Measurements from ENCODE around the gene LCP1. TPM values are rescaled to one million over a fixed set of nuclear protein-coding genes. Genes with fewer than 3 reads are reported as not detected.

LCP1 gene
- total and polyA plus RNA-seq, 5 donors from 2014 or later, result 516 to 1,155 (median 1,019) TPM

- no peaks in the 10 kb centered on the region for H3K36me3 Mint-ChIP-seq
- peaks cover 17 to 27% (median 20%) of the 10 kb centered on the region in 4 donors for H3K4me1 Mint-ChIP-seq
- DNase-seq (no peak), ATAC-seq (ENCODE audit: low read depth in 2 of 2) (no peak)
- no peaks in the 10 kb centered on the region for H3K36me3 ChIP-seq (ENCODE audit: control insufficient read depth, insufficient read depth, low read length)
- H3K27me3 Mint-ChIP-seq, result no peaks in the 10 kb centered on the region
- peaks cover 0 to 2% (median 0%) of the 10 kb centered on the region in 7 donors for H3K9me3 Mint-ChIP-seq
- peaks cover 19% of the 10 kb centered on the region for H3K4me1 ChIP-seq (ENCODE audit: control insufficient read depth, insufficient read depth, low read length, poor library complexity, severe bottlenecking)
- H3K9me3 ChIP-seq (ENCODE audit: control insufficient read depth in 2 of 2, low read length in 2 of 2), result no peaks in the 10 kb centered on the region
- no peaks in the 10 kb centered on the region for H3K27me3 ChIP-seq (ENCODE audit: control insufficient read depth, insufficient read depth, low read length)
- no peak overlapping the region for H3K4me3 ChIP-seq (ENCODE audit: low read depth, low read length)
- no peak overlapping the region for H3K4me3 Mint-ChIP-seq
- H3K27ac Mint-ChIP-seq, result no peak overlapping the region
- H3K27ac ChIP-seq (ENCODE audit: insufficient read depth, low read length, poor library complexity, severe bottlenecking), result no peak overlapping the region
These were observed 15.5 kb upstream of the LCP1 start for GRCh38 chr13:46197299-46198048.

- Mint-ChIP-seq H3K36me3 (no peaks in the 10 kb centered on the region), H3K27me3 (no peaks in the 10 kb centered on the region), H3K4me3 (no peak overlapping the region), H3K4me1 (peaks cover 5 to 12% (median 5%) of the 10 kb centered on the region in 4 donors), H3K9me3 (peaks cover 0 to 2% (median 0%) of the 10 kb centered on the region in 7 donors), H3K27ac (peak overlapping the region in 2 of 3 donors; percentile 33 to 41)
- H3K9me3 ChIP-seq (ENCODE audit: control insufficient read depth in 2 of 2, low read length in 2 of 2), result no peaks in the 10 kb centered on the region
- DNase-seq, result no peak
- no peak for ATAC-seq (ENCODE audit: low read depth in 2 of 2)
- H3K4me3 ChIP-seq (ENCODE audit: low read depth, low read length), result no peak overlapping the region
- H3K36me3 ChIP-seq (ENCODE audit: control insufficient read depth, insufficient read depth, low read length), result no peaks in the 10 kb centered on the region
- no peaks in the 10 kb centered on the region for H3K27me3 ChIP-seq (ENCODE audit: control insufficient read depth, insufficient read depth, low read length)
- H3K4me1 ChIP-seq (ENCODE audit: control insufficient read depth, insufficient read depth, low read length, poor library complexity, severe bottlenecking), result peaks cover 3% of the 10 kb centered on the region
- no peak overlapping the region for H3K27ac ChIP-seq (ENCODE audit: insufficient read depth, low read length, poor library complexity, severe bottlenecking)
These were observed 13.0 kb upstream of the LCP1 start for GRCh38 chr13:46195016-46195415.

DNA sequence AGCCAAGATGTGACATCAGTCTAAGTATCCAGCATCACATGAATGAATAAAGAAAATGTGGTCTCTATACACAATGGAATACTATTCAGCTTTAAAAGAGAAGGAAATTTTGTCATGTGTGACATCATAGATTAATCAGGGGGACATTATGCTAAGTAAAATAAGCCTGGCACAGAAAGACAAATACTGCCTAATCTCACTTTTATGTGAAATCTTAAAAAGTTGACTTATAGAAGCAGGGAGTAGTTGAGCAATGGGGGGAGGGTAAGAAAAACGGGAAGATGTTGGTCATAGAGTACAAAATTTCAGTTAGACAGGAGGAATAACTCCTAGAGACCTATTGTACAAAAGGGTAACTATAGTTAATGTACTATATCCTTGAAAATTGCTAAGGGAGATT is 10.4 kb upstream of the LCP1 start:
- DNase-seq (no peak), ATAC-seq (ENCODE audit: low read depth in 2 of 2) (no peak)
- H3K27me3 ChIP-seq (ENCODE audit: control insufficient read depth, insufficient read depth, low read length), result no peaks in the 10 kb centered on the region
- Mint-ChIP-seq H3K4me3 (no peak overlapping the region), H3K9me3 (no peaks in the 10 kb centered on the region), H3K27me3 (no peaks in the 10 kb centered on the region), H3K27ac (no peak overlapping the region), H3K36me3 (no peaks in the 10 kb centered on the region), H3K4me1 (peaks cover 0 to 4% (median under 1%) of the 10 kb centered on the region in 4 donors)
- no peak overlapping the region for H3K27ac ChIP-seq (ENCODE audit: insufficient read depth, low read length, poor library complexity, severe bottlenecking)
- no peaks in the 10 kb centered on the region for H3K4me1 ChIP-seq (ENCODE audit: control insufficient read depth, insufficient read depth, low read length, poor library complexity, severe bottlenecking)
- H3K36me3 ChIP-seq (ENCODE audit: control insufficient read depth, insufficient read depth, low read length), result no peaks in the 10 kb centered on the region
- H3K9me3 ChIP-seq (ENCODE audit: control insufficient read depth in 2 of 2, low read length in 2 of 2), result no peaks in the 10 kb centered on the region
- H3K4me3 ChIP-seq (ENCODE audit: low read depth, low read length), result no peak overlapping the region

DNA sequence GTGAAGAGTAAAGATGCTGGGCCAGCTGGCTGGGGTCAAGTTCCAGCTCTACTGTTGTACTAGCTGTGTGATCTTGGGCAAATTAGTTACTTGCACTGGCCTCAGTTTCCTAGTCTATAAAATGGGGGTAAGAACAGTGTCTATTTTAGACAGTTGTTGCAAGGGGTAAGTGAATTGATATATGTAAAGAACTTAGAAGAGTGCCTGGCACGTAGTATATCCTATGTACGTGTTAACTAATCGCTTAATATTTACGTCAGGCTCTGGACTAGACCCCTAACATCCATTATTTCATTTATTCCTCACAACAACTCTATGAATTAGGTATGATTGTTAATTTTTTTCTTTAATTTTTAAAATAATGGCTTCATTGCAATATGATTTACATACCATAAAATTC is 3.7 kb upstream of the LCP1 start:
- H3K9me3 Mint-ChIP-seq, result no peaks in the 10 kb centered on the region
- peaks cover 18 to 37% (median 33%) of the 10 kb centered on the region in 4 donors for H3K4me1 Mint-ChIP-seq
- peak overlapping the region; percentile 94 for H3K27ac ChIP-seq (ENCODE audit: insufficient read depth, low read length, poor library complexity, severe bottlenecking)
- H3K27me3 ChIP-seq (ENCODE audit: control insufficient read depth, insufficient read depth, low read length), result no peaks in the 10 kb centered on the region
- H3K36me3 ChIP-seq (ENCODE audit: control insufficient read depth, insufficient read depth, low read length), result no peaks in the 10 kb centered on the region
- H3K4me3 Mint-ChIP-seq, result peak overlapping the region in 1 of 4 donors; percentile 95
- H3K27me3 Mint-ChIP-seq, result no peaks in the 10 kb centered on the region
- DNase-seq, result no peak
- no peaks in the 10 kb centered on the region for H3K36me3 Mint-ChIP-seq
- peaks cover 35% of the 10 kb centered on the region for H3K4me1 ChIP-seq (ENCODE audit: control insufficient read depth, insufficient read depth, low read length, poor library complexity, severe bottlenecking)
- peak overlapping the region; percentile 95 to 98 (median 96) for H3K27ac Mint-ChIP-seq
- H3K9me3 ChIP-seq (ENCODE audit: control insufficient read depth in 2 of 2, low read length in 2 of 2), result no peaks in the 10 kb centered on the region
- no peak for ATAC-seq (ENCODE audit: low read depth in 2 of 2)
- H3K4me3 ChIP-seq (ENCODE audit: low read depth, low read length), result no peak overlapping the region

DNA sequence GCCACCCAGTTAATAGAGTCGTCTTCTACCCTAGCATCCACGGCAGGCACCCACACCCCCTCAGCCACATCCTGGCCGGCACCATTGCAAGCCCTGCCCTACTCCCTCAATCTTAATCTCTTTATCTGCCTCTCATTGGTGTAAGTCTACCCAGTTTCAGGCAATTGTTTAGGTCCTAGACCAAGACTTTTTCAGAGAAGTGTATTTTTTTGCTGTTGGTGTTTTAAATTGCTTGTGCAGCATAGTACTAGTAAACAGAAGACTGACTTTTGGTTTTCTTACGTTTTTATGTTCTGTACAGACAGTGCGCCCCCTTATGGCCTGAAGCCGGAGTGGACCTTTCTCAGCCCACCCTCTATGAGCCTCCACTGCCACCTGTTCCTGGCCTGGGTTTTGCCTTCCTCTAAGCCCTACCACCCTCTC is 2.3 kb upstream of the LCP1 start:
- Mint-ChIP-seq H3K27ac (peak overlapping the region; percentile 95 to 99 (median 98)), H3K4me1 (peaks cover 18 to 43% (median 38%) of the 10 kb centered on the region in 4 donors), H3K36me3 (no peaks in the 10 kb centered on the region), H3K4me3 (peak overlapping the region; percentile 81 to 98 (median 96)), H3K27me3 (no peaks in the 10 kb centered on the region), H3K9me3 (peaks cover 0 to 3% (median 0%) of the 10 kb centered on the region in 7 donors)
- Histone ChIP-seq H3K4me3 (ENCODE audit: low read depth, low read length) (peak overlapping the region; percentile 100), H3K27ac (ENCODE audit: insufficient read depth, low read length, poor library complexity, severe bottlenecking) (peak overlapping the region; percentile 94), H3K9me3 (ENCODE audit: control insufficient read depth in 2 of 2, low read length in 2 of 2) (no peaks in the 10 kb centered on the region), H3K27me3 (ENCODE audit: control insufficient read depth, insufficient read depth, low read length) (no peaks in the 10 kb centered on the region), H3K4me1 (ENCODE audit: control insufficient read depth, insufficient read depth, low read length, poor library complexity, severe bottlenecking) (peaks cover 47% of the 10 kb centered on the region), H3K36me3 (ENCODE audit: control insufficient read depth, insufficient read depth, low read length) (no peaks in the 10 kb centered on the region)
- peak; percentile 75 to 76 for ATAC-seq (ENCODE audit: low read depth in 2 of 2)
- DNase-seq, result peak; percentile 58 to 92 (median 81)

GRCh38 chr13:46183018-46183946 is 1.3 kb upstream of the LCP1 start:
- H3K36me3 Mint-ChIP-seq, result peaks cover under 1% of the 10 kb centered on the region
- Histone ChIP-seq H3K36me3 (ENCODE audit: control insufficient read depth, insufficient read depth, low read length) (no peaks in the 10 kb centered on the region), H3K27me3 (ENCODE audit: control insufficient read depth, insufficient read depth, low read length) (no peaks in the 10 kb centered on the region), H3K9me3 (ENCODE audit: control insufficient read depth in 2 of 2, low read length in 2 of 2) (no peaks in the 10 kb centered on the region), H3K27ac (ENCODE audit: insufficient read depth, low read length, poor library complexity, severe bottlenecking) (peak overlapping the region; percentile 94), H3K4me1 (ENCODE audit: control insufficient read depth, insufficient read depth, low read length, poor library complexity, severe bottlenecking) (peaks cover 57% of the 10 kb centered on the region), H3K4me3 (ENCODE audit: low read depth, low read length) (peak overlapping the region; percentile 100)
- DNase-seq (no peak), ATAC-seq (ENCODE audit: low read depth in 2 of 2) (no peak)
- H3K4me1 Mint-ChIP-seq, result peaks cover 18 to 51% (median 45%) of the 10 kb centered on the region in 4 donors
- H3K27me3 Mint-ChIP-seq, result no peaks in the 10 kb centered on the region
- peaks cover 0 to 3% (median 0%) of the 10 kb centered on the region in 7 donors for H3K9me3 Mint-ChIP-seq
- H3K27ac Mint-ChIP-seq, result peak overlapping the region; percentile 95 to 99 (median 98)
- peak overlapping the region; percentile 95 to 99 (median 97) for H3K4me3 Mint-ChIP-seq

DNA sequence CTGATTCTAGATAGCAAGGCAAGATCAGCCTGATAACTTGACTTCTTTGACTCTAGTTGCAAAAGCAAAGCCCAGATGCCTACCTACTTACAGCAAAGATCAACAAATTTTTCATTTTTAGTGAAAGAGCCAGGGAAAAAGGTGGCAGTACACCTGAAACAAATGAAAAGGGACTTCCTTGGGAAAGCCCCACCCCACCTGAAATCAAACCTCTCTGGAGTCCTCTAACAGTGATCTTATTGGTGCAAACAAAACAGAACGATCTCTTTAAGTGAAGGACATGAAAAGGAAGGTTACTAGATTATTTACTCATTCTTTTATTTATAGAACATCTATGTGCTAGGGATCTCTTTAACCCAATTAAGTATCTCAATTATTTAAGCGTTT is 507 bp upstream of the LCP1 start:
- Histone ChIP-seq H3K4me1 (ENCODE audit: control insufficient read depth, insufficient read depth, low read length, poor library complexity, severe bottlenecking) (peaks cover 65% of the 10 kb centered on the region), H3K9me3 (ENCODE audit: control insufficient read depth in 2 of 2, low read length in 2 of 2) (no peaks in the 10 kb centered on the region), H3K4me3 (ENCODE audit: low read depth, low read length) (peak overlapping the region; percentile 100), H3K27ac (ENCODE audit: insufficient read depth, low read length, poor library complexity, severe bottlenecking) (peak overlapping the region; percentile 94), H3K36me3 (ENCODE audit: control insufficient read depth, insufficient read depth, low read length) (no peaks in the 10 kb centered on the region), H3K27me3 (ENCODE audit: control insufficient read depth, insufficient read depth, low read length) (no peaks in the 10 kb centered on the region)
- peaks cover 9% of the 10 kb centered on the region for H3K36me3 Mint-ChIP-seq
- peak overlapping the region; percentile 95 to 99 (median 97) for H3K4me3 Mint-ChIP-seq
- H3K27me3 Mint-ChIP-seq, result no peaks in the 10 kb centered on the region
- ATAC-seq (ENCODE audit: low read depth in 2 of 2) (no peak), DNase-seq (no peak)
- H3K4me1 Mint-ChIP-seq, result peaks cover 18 to 59% (median 53%) of the 10 kb centered on the region in 4 donors
- H3K27ac Mint-ChIP-seq, result peak overlapping the region; percentile 95 to 99 (median 98)
- peaks cover 0 to 3% (median 0%) of the 10 kb centered on the region in 7 donors for H3K9me3 Mint-ChIP-seq

Measured in CD4-positive, CD25-positive, alpha-beta regulatory T cell (primary cell).